NCI-H345 treated with DMSO at 0.1 percent for 48 hours (cell line): ENCODE measurements around the gene TRMU.

ENCODE experiments used
- DNase-seq: peaks from one replicate; lab custom pipeline; 2025; ENCODE audit not compliant: unreplicated experiment; lab: John Stamatoyannopoulos, UW

The TRMU gene

GRCh38 chr22:46368871-46369715, 33.6 kb downstream of the TRMU start:
- DNase-seq: no peak

- no peak for DNase-seq
Measured at GRCh38 chr22:46369716-46370583, 34.4 kb downstream of the TRMU start.

- DNase-seq: no peak
Measured at GRCh38 chr22:46370584-46371291, 35.2 kb downstream of the TRMU start.

GRCh38 chr22:46371623-46372226, 36.2 kb downstream of the TRMU start:
- DNase-seq: no peak

- no peak for DNase-seq
Measured at GRCh38 chr22:46372686-46373085, 37.2 kb downstream of the TRMU start.

- DNase-seq: no peak
Measured at GRCh38 chr22:46373159-46373558, 37.6 kb downstream of the TRMU start.

GRCh38 chr22:46373921-46374662, 38.6 kb downstream of the TRMU start:
- no peak for DNase-seq

GRCh38 chr22:46374663-46375474, 39.4 kb downstream of the TRMU start:
- DNase-seq: no peak

GRCh38 chr22:46376111-46376510, 40.6 kb downstream of the TRMU start:
- no peak for DNase-seq

- no peak for DNase-seq
Measured at GRCh38 chr22:46376908-46377524, 41.5 kb downstream of the TRMU start.

GRCh38 chr22:46377525-46378425, 42.3 kb downstream of the TRMU start:
- DNase-seq: no peak

GRCh38 chr22:46378426-46379065, 43.0 kb downstream of the TRMU start:
- DNase-seq: no peak

GRCh38 chr22:46379066-46379930, 43.8 kb downstream of the TRMU start:
- DNase-seq: no peak

- no peak for DNase-seq
Measured at GRCh38 chr22:46380069-46380468, 44.6 kb downstream of the TRMU start.

- no peak for DNase-seq
Measured at GRCh38 chr22:46380581-46380980, 45.1 kb downstream of the TRMU start.

GRCh38 chr22:46381142-46381541, 45.6 kb downstream of the TRMU start:
- DNase-seq: no peak

GRCh38 chr22:46381731-46382130, 46.2 kb downstream of the TRMU start:
- no peak for DNase-seq
